ENCODE data around the gene RPL13A.
A peak's percentile ranks its signal among the peaks of the same experiment; 100 is the strongest.

Gene RPL13A

DNA sequence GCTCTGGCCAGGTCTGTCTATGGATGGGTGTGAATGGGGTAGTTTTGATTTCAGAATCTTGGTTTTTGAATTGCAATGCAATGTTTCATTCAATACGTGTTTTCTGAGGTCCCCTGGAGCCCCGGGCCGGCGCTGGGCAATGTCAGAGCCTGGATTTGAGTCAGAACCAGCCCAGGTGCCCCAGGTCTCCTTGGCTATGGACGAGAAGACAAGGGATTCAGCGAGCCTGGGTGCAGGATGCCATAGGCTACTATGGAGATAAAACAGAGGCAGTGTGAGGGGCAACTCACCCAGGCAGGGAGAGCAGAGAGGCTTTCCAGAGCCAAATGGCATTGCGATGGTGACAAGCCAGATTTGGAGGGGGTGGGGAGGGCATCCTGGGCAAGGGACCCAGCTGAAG, 1.2 kb upstream of the RPL13A start:
- DNase-seq (ENCODE audit: low read depth): no peak

DNA sequence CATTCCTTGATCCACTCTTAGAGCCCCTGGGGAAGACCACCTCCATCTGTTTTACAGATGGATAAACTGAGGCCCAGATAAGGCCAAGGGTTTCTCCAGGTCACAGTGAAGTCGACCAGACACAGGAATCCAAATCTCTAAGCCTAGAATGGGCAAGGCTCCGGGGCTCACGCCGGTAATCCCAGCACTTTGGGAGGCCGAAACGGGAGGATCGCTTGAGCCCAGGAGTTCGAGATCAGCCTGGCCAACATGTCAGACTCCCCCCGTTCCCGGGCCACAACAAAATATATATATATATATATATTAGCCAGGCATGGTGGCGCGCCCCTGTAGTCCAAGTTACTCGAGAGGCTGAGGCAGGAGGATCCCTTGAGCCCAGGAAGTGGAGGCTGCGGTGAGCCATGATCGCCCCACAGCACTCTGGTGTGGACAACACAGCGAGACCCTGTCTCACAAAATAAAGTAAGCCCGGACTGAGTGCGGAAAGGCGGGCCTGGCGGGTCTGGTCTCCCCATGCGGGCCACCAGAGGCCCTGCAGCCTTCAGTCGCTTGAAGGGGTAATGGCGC, 615 bp upstream of the RPL13A start:
- DNase-seq (ENCODE audit: low read depth): no peak

DNA sequence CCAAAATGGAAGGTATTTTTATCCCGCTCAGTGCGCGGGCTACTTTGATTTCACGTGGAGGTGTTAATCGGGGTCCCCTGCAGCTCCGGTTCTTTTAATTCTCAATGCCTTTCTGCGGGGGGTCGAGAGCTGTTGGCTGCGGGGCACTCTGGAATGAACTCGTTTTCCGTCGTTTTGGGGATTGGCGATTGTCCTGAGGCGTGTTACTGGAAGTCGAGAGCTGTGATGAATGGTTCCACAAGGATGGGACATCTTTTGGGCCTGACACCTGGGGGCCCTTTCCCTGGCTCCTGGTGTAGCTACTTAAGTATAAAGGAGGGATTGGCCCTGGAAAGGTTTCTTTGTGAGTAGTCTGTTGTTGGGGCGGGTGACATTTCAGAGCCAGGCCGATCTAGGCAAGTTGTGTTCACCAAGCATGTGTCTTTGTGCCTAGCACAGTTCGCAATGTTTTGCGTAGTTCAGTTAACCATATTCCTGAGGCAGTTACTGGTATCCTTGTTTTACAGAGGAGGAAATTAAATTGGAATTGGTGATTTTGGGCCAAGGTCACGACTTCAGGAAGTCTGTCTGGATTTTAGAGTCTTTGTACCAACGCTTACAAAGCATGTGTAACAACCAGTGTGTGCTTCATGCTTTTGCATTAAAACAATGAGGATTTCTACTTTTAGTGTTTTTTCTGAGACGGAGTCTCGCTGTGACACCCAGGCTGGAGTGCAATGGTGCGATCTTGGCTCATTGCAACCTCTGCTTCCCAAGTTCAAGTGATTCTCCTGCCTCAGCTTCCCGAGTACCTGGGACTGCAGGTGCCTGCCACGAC, 846 bp downstream of the RPL13A start:
- DNase-seq (ENCODE audit: low read depth): no peak

DNA sequence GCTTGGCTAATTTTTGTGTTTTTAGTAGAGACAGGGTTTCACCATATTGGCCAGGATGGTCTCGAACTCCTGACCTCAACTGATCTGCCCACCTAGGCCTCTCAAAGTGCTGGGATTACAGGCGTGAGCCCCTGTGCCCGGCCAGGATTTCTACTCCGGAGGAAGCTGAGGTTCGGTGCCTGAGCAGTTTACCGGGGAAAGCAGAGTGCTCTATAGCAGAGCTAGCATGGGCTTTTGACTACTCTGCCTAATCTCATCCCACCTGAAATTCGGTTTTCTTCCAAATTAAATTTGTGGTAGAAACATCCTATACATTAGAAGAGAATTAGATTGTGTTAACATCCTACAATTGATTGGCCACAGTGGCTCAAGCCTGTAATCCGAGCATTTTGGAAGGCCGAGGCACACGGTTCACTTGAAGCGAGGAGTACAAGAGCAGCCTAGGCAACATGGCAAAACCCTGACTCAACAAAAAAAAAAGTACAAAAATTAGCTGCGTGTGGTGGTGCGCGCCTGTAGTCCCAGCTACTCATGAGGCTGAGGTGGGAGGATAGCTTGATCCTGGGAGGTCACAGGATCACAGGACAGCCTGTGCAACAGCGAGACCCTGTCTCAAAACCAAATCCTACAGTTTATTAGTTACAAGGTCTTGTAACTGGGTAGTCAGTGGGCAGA, 1.6 kb downstream of the RPL13A start:
- no peak for DNase-seq (ENCODE audit: low read depth)

DNA sequence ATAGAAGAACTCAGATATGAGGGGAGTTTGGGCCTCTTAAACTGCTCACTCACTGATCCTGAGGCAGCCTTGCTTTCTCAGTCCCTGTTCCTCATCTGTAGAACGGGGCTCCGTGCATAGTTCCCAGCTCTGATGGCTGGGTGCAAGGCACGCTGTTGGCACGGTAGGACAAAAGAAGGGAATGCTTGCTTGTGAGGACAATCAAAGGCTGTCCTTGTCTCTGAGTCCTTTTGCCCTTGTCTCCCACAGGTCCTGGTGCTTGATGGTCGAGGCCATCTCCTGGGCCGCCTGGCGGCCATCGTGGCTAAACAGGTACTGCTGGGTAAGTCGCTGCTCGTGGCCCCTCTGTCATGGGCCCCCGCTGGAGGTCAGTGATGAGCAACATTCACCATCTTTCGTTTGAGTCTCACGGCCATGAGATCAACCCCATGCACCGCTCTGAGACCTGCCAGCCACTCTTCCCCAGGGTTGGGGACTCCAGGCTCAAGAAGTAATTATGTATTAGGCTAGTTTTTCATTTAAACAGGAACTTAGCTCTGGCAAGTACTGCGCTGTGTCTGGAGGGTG, 2.3 kb downstream of the RPL13A start:
- DNase-seq (ENCODE audit: low read depth): no peak

DNA sequence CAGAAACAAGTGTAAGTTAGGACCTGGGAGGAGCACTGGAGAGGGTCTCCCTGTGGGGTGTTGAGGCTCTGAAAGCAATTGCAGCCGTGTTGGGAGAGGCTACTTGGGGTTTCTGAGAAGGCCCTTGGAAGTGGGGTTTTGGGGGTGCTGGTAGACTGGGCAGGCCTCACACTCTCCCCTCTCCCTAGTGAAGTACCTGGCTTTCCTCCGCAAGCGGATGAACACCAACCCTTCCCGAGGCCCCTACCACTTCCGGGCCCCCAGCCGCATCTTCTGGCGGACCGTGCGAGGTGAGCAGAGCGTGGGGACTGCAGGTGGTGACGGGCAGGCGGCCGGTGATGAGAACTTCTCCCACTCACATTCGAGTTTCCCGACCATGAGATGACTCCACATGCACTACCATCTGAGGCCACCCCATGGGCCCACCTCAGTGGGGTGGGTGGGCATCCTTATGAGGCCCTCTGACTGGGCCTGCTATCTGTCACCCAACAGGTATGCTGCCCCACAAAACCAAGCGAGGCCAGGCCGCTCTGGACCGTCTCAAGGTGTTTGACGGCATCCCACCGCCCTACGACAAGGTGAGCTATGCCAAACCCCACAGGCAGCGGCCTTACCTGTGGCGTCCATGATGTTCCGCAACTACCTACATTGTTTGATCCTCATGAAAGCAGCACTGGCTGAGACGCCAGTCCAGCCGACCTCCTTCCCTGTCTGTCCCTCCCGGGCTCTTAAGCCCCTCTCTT, 3.0 kb downstream of the RPL13A start:
- no peak for DNase-seq (ENCODE audit: low read depth)

DNA sequence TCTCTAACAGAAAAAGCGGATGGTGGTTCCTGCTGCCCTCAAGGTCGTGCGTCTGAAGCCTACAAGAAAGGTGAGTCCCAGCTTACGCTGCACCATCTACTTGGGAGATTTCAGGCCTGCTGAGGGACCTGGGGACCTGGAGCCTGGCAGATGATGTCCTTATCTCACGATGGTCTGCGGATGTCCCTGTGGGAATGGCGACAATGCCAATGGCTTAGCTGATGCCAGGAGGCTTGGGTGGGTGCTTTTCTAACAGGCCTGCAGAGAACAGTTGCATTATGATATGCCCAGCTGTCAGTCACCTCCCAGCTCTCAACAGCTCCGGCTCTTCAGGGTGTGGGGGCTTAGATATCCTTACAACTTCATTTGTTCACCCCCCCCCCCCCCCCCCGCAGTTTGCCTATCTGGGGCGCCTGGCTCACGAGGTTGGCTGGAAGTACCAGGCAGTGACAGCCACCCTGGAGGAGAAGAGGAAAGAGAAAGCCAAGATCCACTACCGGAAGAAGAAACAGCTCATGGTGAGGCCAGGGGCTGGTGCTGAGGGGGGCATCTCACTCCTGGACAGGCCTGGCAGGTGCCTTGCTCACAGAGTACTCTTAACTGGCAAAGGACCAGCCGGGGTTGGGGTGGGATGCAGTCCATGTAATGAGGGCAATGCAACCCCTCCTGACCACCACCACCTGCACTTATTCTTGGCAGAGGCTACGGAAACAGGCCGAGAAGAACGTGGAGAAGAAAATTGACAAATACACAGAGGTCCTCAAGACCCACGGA, 3.8 kb downstream of the RPL13A start:
- DNase-seq (ENCODE audit: low read depth): no peak

DNA sequence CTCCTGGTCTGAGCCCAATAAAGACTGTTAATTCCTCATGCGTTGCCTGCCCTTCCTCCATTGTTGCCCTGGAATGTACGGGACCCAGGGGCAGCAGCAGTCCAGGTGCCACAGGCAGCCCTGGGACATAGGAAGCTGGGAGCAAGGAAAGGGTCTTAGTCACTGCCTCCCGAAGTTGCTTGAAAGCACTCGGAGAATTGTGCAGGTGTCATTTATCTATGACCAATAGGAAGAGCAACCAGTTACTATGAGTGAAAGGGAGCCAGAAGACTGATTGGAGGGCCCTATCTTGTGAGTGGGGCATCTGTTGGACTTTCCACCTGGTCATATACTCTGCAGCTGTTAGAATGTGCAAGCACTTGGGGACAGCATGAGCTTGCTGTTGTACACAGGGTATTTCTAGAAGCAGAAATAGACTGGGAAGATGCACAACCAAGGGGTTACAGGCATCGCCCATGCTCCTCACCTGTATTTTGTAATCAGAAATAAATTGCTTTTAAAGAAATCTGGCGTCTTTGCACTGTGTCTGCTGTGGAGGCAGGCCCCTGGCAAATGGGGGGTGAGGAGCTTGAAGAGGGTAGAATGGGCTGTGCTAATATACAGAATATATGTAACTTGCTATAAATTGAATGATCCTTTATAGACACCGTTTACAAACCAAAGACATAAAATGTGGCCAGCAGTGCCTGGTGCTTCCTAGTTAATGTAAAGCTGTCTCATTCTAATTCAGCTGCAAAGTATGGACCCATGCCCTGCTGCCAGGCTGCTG, 4.6 kb downstream of the RPL13A start:
- DNase-seq (ENCODE audit: low read depth): no peak

DNA sequence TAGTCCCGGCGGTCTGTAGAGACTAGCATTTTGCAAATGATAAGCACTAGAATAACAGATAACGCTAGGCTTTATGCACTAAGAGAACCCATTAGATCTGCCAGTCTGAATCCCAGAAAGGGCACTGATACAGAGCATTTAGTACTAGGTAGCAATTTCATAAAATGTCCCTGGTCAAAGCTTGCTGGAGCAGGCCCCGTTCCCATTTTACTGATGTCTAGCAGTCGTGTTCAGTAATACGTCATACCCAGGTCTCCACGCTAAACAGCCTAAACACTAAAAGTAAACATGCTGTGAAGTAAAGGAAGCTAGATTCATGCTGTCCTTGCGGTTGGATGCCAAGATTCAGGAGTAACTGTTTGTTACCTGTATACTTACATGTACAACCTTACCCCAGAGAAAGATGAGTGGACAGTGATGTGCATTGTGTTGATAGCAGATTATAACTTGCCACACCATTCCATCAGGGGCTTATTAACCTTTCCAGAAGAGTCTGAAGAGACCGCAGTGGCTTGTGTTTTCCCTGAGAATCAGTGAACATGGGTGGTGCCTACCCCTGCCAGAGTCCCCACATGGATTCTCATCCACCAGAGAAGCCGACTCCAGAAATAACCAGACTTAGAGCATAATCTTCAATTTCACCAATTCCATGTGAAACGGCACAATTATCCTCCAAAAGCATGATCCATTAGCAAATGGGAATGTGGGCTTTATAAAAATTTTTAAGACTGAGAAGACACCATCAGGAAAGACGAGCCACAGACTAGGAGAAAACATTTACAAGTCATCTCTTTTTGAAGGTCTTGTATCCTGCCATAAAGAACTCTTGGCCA, 5.4 kb downstream of the RPL13A start:
- no peak for DNase-seq (ENCODE audit: low read depth)

DNA sequence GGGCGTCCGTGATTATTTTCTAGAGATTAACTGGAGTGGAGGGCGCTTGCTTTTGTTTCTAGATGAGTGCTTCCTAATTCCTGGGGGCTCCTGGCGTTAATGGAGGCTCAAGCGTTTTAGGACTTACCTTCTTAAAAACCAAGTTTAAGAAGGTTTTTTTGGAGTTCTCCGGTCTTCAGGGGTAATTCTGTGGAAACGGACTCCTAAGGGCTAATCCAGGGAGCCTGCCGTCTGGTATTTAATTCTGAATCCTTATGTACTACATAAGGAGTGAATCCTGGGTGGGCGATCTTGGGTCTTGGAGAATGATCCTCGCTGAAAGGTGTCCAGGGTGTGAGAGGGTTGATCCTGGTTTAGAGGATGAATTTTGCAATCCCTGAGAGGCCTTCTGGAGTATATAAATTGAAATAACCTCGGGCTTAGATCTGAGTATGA, 9.2 kb downstream of the RPL13A start:
- DNase-seq (ENCODE audit: low read depth): no peak

DNA sequence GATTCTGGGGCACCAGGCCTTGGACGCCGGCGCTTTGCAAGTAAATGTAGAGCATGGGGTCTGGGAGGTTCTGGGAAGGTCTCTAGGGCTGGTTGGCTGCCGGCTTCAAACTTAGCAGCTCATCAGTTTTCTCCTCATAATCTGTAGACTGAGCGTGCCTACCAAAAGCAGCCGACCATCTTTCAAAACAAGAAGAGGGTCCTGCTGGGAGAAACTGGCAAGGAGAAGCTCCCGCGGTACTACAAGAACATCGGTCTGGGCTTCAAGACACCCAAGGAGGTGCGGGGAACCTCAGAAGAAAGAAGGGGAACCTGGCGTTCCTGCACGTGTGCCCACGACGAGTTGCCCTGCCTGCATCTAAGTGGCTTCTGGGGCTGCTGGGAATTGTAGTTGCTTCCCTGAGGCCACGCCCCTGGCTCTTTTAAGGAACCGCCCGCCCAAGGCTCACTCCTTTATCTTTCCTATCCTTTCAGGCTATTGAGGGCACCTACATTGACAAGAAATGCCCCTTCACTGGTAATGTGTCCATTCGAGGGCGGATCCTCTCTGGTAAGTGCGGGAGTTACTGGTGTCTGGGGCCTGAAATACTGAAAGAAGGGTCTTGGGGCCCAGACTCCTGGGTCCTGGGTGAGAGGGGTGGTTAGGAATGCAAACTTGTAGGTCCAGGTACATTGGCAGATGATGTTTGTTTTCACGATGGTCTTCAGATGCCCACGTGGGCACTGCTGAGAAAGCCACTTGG, 9.8 kb downstream of the RPL13A start:
- peak; percentile 77 for DNase-seq (ENCODE audit: low read depth)

DNA sequence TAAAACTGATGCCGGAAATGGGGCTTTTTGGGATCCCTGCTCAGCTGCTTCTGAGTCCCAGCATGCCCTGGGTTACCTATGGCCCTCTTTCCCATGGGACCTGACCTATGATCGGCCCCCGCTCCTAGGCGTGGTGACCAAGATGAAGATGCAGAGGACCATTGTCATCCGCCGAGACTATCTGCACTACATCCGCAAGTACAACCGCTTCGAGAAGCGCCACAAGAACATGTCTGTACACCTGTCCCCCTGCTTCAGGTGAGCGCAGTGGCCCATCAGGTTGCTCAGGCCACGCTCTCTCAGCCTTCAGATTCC, 10.3 kb downstream of the RPL13A start:
- DNase-seq (ENCODE audit: low read depth): no peak

DNA sequence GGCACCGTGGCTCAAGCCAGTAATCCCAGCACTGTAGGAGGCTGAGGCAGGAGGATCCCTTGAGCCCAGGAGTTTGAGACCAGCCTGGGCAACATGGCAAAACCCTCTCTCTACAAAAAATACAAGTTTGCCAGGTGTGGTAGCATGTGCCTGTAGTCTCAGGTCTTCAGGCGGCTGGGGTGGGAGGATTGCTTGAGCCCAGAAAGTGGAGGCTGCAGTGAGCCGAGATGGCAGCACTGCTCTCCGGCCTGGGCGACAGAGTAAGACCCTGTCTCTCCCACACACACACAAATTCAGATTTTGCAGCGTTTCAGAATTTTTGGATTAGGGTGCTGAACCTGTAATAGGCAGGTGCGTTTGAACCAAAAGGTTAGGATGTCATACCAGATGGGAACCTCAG, 11.1 kb downstream of the RPL13A start:
- DNase-seq (ENCODE audit: low read depth): no peak

DNA sequence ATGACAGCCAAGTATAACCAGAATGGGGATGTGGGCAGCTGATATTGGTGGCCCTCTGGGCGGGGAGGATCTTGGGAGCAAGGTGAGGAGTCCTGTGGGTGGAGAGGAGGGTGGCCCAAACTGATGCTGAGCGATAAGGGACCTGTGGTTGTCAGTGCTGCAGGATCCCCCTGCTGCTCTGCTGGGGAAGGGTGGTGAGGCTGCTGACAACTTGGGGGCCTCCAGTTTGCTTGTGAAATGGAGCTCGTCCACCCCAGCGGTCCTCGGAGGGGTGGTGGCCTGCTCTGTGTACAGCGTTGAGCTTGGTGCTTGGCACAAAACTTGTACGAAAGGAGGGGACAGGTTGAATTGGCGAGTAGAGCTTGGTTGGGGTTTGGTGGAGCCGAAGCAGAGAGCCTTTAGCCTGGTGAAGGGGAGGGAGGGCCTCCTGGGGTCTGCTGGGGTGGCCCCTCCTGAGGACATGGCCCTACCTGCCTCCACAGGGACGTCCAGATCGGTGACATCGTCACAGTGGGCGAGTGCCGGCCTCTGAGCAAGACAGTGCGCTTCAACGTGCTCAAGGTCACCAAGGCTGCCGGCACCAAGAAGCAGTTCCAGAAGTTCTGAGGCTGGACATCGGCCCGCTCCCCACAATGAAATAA, 11.7 kb downstream of the RPL13A start:
- DNase-seq (ENCODE audit: low read depth): no peak

DNA sequence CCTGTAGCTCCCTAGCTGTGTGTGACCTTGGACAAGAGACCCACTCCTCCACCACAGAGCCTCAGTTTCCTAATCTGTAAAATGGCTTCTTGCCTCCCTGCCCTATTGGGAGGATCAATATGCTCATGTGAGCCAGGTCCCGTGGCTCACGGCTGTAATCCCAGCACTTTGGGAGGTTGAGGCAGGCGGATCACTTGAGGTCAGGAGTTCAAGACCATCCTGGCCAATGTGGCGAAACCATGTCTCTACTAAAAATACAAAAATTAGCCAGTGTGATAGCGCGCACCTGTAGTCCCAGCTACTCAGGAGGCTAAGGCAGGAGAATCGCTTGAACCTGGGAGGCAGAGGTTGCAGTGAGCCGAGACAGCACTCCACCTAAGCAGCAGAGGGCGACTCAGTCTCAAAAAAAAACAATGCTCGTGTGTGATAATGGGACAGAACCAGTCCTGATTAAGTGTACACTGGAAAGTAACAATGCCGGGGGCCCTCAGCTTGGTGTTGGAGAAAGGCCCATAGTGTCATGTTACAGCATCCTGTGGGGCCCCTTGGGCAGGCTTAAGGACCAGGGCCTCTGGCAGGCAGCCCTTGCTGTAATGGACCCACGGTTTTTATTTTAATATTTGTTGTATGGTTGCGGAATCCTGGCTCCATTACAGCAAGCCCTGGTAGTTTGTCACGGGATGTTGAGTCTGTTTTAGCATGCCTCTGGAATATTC, 15.6 kb downstream of the RPL13A start:
- peak; percentile 41 for DNase-seq (ENCODE audit: low read depth)

DNA sequence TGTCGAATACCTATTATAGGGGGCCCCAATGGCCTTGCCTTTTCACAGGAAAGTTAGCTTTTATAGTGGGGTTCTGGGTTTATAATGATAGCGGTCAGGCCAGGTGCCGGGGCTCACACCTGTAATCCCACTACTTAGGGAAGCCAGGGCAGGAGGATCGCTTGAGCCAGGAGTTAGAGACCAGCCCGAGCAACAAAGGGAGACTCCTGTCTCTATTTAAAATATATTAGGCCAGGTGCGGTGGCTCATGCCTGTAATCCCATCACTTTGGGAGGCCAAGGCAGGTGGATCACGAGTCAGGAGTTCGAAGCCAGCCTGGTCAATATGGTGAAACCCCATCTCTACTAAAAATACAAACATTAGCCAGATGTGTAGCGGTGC, 16.2 kb downstream of the RPL13A start:
- DNase-seq (ENCODE audit: low read depth): no peak

DNA sequence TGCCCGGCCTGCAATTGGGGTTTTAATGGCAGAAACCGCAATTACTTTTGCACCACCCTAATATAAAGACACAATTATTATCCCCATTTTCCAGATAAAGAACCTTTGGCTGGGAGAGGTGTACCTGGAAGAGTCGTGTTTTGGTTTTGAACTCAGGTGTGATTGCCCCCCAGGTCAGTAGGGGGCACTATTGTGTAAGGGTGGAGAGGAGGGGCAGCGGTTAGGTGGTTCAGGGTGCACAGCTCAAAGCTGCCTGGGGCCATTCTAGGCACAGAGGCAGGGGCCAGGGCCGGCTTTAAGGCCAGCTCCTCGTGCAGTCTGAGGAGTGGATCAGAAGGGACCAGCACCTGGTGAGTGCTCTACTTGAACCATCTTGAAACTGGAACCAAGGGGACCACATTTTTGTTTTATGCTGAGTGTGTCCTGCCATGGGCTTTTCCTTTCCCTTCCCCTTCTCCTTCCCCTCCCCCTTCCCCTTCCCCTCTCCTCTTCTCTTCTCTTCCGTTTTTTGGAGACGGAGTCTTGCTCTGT, 19.2 kb downstream of the RPL13A start:
- peak; percentile 69 for DNase-seq (ENCODE audit: low read depth)

Data from T follicular helper cell (primary cell).